Caki2 (cell line): Measurements from ENCODE around the gene MAP2K7. TPM values are rescaled to one million over a fixed set of nuclear protein-coding genes. Genes with fewer than 3 reads are reported as not detected.
"Not testable (repeated sequence)": the region's sequence is repeated elsewhere in the genome, so short reads cannot be mapped to it uniquely, and the experiment has no call there.

Experiments used
- DNase-seq: peaks from one replicate; pipeline ENCODE4 v3.0.0-alpha.2; 2015; ENCODE audit warnings: low read depth
- in situ Hi-C: cut with HindIII; loops from 2 replicates; pipeline ENCODE4 v1.10.0; 2016; ENCODE audit warnings: low sequenced_read_pairs, low pct_unique_long_range_greater_than_20kb, mixed read lengths
- total RNA-seq: library from RNA; depleted of rRNA; stranded (reverse); fragments of >200 nt; shearing (Covaris generic); gene quantifications from 2 replicates; pipeline ENCODE4 v1.2.3, GENCODE V29; 2014; ENCODE audit warnings: low replicate concordance; rRNA removed

The MAP2K7 gene
- total RNA-seq = 5.0 and 8.6 TPM in 2 replicates

DNA sequence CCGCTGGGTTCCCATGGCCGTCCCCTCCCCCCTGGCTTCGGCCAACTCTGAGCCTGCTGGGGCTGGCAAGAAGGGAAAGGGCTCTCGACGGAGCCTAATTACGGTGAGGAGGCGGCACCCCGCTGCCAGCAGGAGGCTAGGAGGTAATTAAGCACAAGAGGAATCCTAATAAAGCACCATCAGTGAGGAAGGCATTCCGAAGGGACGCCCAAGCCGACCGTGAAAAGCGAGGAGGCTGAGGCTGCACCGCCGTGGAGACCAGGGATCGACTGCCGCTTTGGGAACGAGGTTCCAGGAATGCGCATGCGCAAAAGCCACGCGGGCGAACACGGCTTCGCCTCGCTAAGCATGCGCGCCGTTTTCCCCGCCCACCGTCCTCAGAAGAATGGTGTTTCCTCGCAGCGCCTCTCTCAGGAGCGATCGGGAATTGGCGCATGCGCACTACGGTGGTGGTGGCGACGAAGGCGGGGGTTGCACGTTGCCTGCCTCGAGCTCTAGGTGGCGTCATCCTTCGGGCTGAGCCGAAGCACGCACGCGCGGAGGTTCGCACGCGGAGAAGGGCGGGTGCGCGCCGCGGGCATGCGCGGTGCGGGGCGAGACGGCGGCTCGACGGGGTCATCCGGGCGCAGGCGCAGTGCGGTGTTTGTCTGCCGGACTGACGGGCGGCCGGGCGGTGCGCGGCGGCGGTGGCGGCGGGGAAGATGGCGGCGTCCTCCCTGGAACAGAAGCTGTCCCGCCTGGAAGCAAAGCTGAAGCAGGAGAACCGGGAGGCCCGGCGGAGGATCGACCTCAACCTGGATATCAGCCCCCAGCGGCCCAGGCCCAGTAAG is at the start of gene MAP2K7:
Gene MAP2K7, plus strand, starts transcription at position 634 of the 830 bp plus-strand sequence. Its CDS starts 68 bp downstream, at position 702.
- in situ Hi-C loops = no loop called here
- peak; percentile 96 for DNase-seq

DNA sequence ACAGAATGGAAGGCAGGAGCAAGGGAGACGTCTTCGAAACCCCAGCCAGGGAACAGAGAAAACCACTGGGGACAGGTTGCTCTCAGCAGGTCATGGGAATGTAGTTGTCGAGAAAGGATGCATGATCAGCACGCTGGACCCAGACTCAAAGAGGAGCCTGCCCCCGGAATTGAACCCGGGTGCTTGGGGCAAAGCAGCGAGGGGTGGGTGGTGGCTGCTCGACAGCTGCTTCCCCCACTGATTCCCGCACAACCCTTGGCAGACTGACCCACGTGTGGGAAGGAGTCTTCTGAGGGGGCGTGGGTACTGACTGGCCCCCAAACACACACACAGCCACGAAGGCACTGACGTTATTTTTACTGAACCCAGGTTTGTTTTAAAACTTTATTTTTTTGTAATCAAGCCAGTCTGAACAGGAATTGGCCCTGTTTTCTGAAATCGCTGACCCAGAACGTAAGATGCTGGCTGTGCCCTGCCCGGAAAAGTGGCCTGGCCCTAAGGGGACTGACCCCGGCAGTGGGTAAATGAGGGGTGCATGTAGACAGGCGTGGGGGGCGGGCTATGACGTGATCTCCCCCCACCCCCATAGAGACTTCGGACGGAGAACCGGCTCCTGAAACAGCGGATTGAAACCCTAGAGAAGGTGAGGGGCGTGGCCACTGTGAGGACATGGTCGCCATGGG is 48.1 kb upstream of the MAP2K7 start:
- no peak for DNase-seq
- in situ Hi-C loops = no loop called here

DNA sequence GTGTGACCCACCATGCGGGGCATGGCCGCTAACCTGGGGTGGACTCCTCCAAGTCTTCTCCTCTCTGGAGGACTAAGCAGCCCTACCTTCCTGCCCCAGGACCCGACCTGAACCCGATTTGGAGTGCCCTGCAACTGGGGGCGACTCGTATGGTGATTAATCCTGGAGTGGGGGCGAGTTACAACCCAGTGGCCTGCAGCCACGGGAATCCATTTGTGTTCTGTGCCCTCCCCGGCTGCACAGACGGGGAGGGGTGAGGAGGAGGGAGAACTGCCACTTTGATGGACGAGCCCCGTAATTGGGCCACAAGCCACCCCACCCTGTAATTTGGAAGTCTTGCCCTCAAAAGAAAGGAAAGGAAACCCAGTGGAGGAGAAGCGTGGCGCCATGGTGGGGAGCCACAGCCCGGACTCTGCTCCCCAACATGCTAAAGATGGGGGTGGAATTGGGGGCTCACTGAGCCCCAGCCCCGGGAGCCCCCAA is 47.5 kb upstream of the MAP2K7 start:
- in situ Hi-C loops = no loop called here

DNA sequence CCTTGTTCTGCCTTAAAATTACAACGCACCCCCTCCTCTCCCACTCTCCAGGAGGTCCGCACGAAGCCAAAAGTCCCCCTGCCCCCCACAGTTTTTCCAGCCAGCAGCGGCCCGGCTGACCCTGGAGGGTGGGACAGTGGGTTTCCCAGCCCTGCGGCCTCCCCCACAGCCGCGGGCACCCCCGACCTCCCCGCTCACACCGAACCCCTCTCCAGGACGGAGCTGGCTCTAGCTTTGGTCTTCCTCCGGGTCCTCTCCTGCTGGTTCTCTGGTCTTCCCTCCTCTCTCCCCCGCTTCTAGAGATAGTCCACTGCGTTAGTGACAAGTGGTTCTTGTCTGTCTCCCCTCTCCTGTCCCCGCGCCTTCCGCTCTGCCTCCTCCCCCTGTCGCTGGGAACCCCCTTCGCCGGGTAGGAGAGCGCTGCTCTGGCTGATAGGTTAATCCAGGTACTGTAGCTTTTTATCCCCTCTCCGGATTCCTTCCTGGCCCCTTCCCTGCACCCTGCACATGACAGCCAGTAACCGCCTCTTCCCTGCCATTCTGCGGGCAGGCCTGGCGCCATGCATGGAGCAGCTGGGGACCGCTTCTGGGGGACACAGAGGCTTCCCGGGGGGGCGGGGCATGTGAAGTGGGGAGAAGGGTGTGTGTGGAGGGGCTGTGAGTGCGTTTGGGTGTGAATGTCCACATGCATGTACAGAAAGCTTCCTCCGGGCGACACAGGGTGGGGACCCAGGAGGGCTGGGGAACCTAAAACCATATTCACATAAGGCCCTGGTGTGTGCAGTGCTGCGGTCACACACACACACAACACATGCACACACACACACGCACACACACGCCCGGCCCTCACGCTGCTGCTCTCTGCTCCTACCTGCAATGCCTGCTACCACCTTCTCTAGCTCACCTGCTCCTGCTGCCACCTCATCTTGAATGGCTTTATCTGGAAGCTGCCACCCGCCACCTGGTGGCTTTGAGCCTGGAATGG is 46.7 kb upstream of the MAP2K7 start:
- no peak for DNase-seq
- in situ Hi-C loops = no loop called here

More for the DNA sequence above, 47.5 kb upstream of the MAP2K7 start:
- DNase-seq = no peak

DNA sequence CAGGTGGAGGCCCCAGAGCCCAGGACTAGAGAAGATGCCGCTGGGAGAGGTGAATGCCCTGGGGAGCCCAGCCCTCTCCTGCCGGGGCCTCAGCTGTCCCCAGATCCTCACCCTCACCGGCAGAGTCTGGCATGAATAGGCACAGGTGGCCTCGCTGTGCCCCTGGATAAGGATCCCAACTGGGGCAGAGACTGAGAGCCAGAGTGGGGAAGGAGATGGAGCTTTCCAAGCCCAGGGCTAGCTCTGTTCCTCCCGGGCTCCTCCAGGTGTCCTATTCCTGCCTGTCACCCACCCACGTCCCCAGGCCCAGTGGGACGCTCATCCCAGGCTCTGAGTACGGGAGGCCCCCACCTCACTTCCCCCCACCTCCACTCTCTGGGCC is 46.0 kb upstream of the MAP2K7 start:
- in situ Hi-C loops = no loop called here
- no peak for DNase-seq

DNA sequence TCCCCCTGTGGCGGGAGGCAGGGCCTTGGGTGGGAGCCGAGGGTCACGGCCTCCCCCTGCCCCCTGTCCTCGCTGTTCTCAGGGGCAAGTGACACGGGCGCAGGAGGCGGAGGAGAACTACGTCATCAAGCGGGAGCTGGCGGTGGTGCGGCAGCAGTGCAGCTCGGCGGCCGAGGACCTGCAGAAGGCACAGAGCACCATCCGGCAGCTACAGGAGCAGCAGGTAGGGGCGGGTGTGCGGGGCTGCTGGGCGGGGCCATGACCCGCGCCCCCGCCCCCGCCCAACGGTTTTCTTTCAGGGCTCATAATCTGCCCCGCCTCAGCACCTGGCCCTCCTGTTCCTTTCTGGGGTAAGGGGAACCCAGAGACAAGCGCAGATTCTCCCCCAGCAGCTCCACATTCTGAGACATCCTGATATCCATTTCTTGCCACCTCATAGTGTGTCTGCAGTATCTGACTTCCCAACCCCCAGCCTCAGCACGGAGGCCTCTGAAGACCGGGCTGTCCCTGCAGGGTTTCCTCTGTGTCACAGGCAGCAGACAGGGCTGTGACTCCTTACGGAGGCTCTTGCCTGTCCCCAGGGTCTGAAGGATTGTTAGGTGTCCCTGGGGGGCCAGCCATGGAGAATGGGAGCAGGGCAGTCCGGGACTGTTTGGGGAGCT is 45.4 kb upstream of the MAP2K7 start:
- DNase-seq = no peak
- in situ Hi-C loops = no loop called here

DNA sequence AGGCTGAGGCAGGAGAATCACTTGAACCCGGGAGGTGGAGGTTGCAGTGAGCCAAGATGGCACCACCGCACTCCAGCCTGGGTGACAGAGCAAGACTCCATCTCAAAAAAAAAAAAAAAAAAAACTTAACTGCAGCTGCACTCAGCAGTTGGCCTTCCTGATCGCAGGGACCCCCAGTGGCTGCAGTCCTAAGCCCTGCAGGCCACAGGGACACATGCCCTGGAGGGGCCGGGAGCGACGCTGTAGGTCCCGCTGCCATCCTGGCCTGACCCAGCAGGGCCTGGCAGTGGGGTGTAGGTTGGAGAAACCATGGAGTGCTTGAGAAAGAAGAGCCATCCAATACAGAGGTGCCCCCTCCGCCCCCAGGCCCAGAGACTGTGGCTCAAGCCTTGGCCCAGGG is 44.6 kb upstream of the MAP2K7 start:
- in situ Hi-C loops = not testable (repeated sequence)

DNA sequence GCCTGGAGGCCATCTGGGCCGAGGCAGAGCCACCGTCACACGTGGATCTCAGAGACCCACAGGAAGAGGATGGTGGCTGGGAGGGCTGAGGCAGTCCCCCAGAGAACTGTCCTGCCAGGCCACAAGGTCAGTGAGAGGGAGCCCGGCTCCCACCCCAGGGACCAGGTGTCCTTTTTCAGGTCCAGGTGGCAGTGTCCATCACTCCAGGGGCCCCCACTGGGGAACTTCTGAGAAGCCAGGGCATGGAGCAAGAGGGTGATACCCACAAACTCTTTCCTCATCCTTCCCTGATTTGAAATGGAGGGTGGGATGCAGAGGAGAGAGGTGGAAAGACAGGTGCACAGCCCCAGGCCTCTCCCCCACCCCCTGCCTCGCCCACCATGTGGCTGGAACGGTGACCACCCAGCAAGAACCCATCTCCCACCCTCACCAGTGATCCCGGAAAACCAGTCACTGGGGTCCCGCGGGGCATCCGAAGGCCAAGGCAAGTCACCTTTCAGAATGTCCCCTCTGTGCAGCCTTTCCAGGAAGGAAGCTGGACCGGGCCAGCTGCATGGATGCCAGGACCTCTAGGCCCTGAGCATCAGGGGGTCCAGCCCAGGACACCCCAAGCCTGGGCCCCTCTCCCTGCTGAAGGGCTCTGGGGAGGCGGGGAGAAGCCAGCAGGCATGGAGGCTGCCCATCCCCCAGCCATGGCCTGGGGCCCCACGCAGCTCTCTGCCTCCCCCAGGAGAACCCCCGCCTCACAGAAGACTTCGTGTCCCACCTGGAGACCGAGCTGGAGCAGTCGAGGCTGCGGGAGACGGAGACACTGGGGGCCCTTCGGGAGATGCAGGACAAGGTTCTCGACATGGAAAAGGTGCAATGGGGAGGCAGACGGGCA is 43.6 kb upstream of the MAP2K7 start:
- in situ Hi-C loops = no loop called here
- DNase-seq = no peak

More for the DNA sequence above, 44.6 kb upstream of the MAP2K7 start:
- DNase-seq = not testable (repeated sequence)

DNA sequence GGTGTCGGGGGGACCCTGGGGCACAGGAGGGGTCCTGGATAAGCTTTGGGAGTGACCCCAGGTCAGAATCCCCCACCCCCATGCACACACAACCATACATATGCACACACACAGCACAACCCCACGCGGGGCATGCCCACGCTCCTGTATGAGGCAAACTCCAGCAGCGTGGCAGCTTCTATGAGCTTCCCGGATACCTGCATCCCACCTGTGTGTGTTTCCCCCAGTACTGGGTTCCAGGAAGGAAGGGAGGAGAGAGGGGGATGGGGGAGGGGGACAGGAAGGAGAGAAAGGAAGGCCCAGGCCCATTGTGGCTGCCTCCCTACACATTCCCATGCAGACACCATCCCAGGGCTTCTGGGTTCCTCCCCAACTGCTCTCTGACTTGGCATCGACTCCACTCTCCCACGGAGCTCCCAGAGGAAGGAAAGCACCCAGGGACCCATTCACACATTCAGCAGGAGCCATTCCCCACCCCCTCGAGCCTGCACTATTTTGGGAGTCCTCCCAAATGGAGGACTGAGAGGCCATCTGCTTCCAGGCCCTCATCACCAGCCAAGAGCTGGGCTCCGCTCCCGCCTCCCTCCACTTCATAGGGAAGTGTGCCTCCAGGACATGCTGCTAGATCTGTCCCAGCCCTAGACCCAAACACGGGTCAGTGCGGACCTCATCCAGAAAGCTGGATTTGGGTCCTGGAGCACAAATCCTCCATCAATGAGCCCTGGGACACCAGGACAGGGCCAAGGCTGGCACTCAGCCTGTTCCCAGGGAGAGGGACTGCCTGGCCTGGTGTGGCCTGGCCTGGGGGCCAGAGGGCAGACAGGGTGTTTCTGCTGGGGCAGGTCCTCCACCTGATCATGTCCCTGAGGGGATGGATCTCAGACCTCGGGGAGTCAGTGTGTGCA is 42.7 kb upstream of the MAP2K7 start:
- in situ Hi-C loops = no loop called here
- DNase-seq = no peak

DNA sequence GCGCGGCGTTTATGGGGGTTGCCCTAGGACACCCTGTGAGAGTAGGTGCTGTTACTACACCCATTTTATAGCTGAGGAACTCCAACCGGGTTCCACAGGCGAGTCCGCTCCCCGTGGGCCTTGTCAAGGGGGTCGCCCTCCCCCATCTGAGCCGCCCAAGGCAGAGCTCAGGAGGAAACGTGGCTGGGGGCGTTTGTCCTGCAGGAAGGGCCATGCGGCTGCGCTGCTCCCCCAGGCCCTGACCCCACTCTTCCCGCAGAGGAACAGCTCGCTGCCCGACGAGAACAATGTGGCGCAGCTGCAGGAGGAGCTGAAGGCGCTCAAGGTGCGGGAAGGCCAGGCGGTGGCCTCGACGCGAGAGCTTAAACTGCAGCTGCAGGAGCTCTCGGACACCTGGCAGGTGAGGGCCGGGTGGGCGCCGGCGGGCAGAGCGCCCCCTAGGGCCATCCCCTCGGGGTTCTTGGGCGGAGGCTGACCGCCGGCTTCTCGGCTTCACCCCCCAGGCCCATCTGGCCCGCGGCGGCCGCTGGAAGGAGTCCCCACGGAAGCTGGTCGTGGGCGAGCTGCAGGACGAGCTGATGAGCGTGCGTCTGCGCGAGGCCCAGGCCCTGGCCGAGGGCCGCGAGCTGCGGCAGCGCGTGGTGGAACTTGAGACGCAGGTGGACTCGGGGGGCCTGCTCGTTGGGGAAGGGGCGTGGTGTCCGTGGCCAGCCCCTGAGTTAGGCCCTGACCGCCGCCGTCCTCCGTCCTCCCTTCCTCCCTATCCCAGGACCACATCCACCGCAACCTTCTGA is 41.9 kb upstream of the MAP2K7 start:
- no peak for DNase-seq
- in situ Hi-C loops = no loop called here

DNA sequence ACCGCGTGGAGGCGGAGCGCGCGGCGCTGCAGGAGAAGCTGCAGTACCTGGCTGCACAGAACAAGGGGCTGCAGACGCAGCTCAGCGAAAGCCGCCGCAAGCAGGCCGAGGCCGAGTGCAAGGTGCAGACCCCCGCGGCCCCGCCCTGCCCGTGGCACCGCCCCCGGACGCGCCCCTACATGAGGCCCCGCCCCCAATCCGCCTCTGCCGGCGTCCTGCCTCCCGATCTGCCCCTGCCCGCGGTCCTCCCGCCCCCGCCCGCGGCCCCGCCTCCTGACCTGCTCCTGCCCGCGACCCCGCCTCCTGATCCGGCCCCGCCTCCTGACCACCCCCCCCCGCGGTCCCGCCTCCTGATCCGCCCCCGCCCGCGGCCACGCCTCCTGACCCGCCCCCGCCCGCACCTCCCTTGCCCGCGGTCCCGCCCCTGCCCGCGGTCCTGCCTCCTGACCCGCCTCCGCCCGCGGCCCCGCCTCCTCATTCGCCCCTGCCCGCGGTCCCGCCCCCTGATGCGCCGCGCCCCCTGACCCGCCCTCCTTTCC is 41.2 kb upstream of the MAP2K7 start:
- DNase-seq = no peak
- in situ Hi-C loops = no loop called here

DNA sequence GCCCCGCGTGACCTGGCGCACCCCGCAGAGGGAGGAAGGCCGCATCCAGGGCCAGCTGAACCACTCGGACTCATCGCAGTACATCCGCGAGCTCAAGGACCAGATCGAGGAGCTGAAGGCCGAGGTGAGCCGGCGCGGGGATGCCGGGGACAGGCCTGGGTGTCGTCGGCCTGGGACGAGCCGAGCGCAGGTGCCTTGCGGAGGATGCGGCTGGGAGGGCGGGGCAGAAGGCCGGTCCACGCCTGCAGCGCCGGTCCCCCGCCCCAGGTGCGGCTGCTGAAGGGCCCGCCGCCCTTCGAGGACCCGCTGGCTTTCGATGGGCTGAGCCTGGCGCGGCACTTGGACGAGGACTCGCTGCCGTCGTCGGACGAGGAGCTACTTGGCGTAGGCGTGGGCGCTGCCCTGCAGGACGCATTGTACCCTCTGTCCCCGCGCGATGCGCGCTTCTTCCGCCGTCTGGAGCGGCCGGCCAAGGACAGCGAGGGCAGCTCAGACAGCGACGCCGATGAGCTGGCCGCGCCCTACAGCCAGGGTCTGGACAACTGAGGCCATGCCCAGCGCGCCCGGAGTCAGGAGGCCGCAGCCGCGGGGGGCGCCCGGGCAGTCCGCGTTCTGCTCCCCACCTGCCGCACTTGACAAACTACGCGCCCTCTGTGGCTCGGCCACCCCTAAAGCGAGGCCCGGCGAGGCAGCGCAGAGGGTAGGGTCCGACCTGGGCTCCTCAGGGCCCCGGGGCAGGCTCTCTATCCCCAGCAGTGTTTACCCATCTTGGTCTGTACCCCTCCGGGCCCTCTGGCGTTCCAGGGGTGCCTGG is 40.3 kb upstream of the MAP2K7 start:
- DNase-seq = no peak
- in situ Hi-C loops = no loop called here

DNA sequence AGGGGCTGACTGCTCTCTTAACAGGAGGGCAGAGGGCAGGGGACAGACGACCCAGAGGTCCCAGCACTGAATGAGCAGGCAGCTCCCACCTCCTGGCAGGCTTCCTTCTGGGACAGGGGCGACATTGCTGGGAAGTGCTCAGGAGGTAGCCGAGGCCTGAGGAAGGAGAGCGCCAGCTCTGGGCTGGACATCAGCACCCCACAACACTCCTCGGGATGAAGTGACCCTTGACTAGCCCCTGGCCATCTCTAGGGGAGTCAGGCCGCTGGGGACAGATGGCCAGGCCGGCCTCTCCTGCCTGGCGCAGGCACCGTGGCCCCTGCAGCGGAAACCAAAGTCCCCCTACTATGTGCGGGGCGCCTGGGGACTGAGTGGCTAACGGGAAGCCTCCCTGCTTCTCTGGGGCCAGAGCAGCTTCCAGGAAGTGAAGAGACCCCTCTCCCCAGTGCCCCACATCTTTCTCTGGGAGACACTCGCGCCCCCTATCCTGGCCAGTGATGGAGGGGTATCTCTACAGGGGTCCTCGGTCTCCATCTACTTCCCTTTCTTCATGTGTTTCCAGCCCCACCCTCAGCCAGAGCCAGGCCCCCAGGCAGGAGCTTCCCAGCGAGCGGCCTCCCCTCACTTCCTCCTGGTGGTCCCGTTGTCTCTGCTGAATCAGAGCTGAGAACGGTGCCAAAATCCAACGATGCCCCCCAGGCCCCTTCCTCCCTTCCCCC is 39.5 kb upstream of the MAP2K7 start:
- in situ Hi-C loops = no loop called here
- no peak for DNase-seq

DNA sequence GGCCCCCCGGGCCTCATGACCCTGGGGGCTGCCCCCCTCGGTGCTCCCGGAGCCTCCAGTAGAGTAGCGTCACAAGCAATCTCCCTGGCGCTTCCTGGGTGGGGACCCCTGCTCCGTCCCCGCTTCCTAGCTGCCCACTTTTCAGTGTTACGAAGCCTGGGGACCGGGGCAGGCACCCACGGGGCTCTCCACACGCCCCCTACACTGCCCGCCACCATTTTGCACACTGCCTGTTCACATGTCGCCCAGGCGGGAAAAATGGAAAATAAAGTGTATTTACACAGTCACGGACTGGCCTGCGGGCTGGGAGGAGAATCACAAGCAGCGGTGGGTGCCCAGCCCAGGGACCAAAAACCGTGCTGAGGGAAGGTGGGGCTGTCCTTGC is 39.0 kb upstream of the MAP2K7 start:
- in situ Hi-C loops = no loop called here
- DNase-seq = no peak
